Thyroid gland (tissue), 4 donors: ENCODE measurements around the gene KRT28.

Experiments used
- POLR2A ChIP-seq, 2 donors: fragments of 450-650 bp; IDR thresholded peaks; one replicate each; pipeline ENCODE4 v1.6.1; 2017; ENCODE audit warnings: antibody characterized with exemption in 2 of 2, mild to moderate bottlenecking in 2 of 2, moderate library complexity in 1 of 2
- TF ChIP-seq, protein P1 (sequence below), 6 experiments: fragments of 200-600 bp in 3 of 6; fragments of 450-650 bp in 3 of 6; sonication (generic) in 3 of 6; IDR thresholded peaks; one replicate each; pipeline ENCODE4 v1.5.1; 2016 to 2019; ENCODE audit warnings: antibody characterized with exemption in 6 of 6, mild to moderate bottlenecking in 2 of 6, inconsistent platforms in 1 of 6, moderate library complexity in 1 of 6

DNA sequence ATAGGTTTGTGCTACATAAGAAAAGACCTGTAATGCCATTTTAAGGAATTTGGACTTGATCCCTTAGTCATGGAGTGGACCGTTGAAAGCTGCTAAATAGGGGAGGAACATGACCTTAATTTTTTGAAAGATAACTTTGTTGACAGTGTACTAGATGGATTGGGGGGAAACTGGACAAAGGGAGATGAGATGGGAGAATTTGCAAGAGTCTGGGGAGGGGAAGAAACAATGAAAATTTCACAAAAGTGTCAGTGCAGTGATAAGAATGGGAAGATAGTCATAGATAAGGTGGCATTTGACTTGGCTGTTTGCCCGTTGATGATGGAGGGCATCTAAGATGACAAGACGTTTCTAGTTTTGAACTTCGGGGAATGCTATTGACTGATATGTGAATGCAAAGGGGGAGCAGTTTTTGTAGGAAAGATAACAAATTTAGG lies 44.9 kb upstream of the KRT28 start:
- TF ChIP-seq, protein P1, sequence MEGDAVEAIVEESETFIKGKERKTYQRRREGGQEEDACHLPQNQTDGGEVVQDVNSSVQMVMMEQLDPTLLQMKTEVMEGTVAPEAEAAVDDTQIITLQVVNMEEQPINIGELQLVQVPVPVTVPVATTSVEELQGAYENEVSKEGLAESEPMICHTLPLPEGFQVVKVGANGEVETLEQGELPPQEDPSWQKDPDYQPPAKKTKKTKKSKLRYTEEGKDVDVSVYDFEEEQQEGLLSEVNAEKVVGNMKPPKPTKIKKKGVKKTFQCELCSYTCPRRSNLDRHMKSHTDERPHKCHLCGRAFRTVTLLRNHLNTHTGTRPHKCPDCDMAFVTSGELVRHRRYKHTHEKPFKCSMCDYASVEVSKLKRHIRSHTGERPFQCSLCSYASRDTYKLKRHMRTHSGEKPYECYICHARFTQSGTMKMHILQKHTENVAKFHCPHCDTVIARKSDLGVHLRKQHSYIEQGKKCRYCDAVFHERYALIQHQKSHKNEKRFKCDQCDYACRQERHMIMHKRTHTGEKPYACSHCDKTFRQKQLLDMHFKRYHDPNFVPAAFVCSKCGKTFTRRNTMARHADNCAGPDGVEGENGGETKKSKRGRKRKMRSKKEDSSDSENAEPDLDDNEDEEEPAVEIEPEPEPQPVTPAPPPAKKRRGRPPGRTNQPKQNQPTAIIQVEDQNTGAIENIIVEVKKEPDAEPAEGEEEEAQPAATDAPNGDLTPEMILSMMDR (IDR thresholded peaks at IDR 0.05), result no peak
- no peak for TF ChIP-seq POLR2A (IDR thresholded peaks at IDR 0.05)
